HAP-1 (cell line): ENCODE measurements around the gene ANKH.

Experiments used
- DNase-seq, 2 experiments: peaks; one replicate each; pipeline ENCODE4 v3.0.0-alpha.2; 2016 to 2020; ENCODE audit warnings: low spot score in 2 of 2
- H3K27me3 ChIP-seq: fragments of 250-450 bp; sonication (Bioruptor Pico); 2 replicates; pipeline ENCODE4 v1.5.1; 2020; ENCODE audit warnings: low read depth, mild to moderate bottlenecking, moderate library complexity
- H3K36me3 ChIP-seq: fragments of 250-450 bp; sonication (Bioruptor Pico); replicated peaks from 2 replicates; pipeline ENCODE4 v1.5.1; 2020; ENCODE audit warnings: mild to moderate bottlenecking
- H3K4me1 ChIP-seq: fragments of 250-450 bp; sonication (Bioruptor Pico); 2 replicates; pipeline ENCODE4 v1.5.1; 2020; ENCODE audit warnings: mild to moderate bottlenecking
- H3K4me3 ChIP-seq: fragments of 250-450 bp; sonication (Bioruptor Pico); 2 replicates; pipeline ENCODE4 v1.5.1; 2020; ENCODE audit warnings: mild to moderate bottlenecking, moderate library complexity
- H3K9me3 ChIP-seq: fragments of 250-450 bp; sonication (Bioruptor Pico); 2 replicates; pipeline ENCODE4 v1.5.1; 2020; ENCODE audit warnings: mild to moderate bottlenecking, moderate library complexity
- in situ Hi-C: fragments of 300-500 bp; cut with MboI; formaldehyde crosslinking; loops from 3 replicates; pipeline ENCODE4 v1.14.3; 2020; ENCODE audit warnings: low sequenced_read_pairs, inconsistent platforms, mixed read lengths

ANKH gene

GRCh38 chr5:14756478-14756877 lies 115.1 kb downstream of the ANKH start:
- Histone ChIP-seq H3K27me3 (no peaks in the 10 kb centered on the region), H3K36me3 (no peaks in the 10 kb centered on the region), H3K9me3 (no peaks in the 10 kb centered on the region), H3K4me1 (no peaks in the 10 kb centered on the region), H3K4me3 (no peak overlapping the region)
- no peak for DNase-seq
- in situ Hi-C loops: no loop called here

GRCh38 chr5:14753947-14754346 lies 117.6 kb downstream of the ANKH start:
- Histone ChIP-seq H3K9me3 (no peaks in the 10 kb centered on the region), H3K4me3 (no peak overlapping the region), H3K27me3 (no peaks in the 10 kb centered on the region), H3K36me3 (no peaks in the 10 kb centered on the region), H3K4me1 (no peaks in the 10 kb centered on the region)
- in situ Hi-C loops: no loop called here
- DNase-seq: no peak

DNA sequence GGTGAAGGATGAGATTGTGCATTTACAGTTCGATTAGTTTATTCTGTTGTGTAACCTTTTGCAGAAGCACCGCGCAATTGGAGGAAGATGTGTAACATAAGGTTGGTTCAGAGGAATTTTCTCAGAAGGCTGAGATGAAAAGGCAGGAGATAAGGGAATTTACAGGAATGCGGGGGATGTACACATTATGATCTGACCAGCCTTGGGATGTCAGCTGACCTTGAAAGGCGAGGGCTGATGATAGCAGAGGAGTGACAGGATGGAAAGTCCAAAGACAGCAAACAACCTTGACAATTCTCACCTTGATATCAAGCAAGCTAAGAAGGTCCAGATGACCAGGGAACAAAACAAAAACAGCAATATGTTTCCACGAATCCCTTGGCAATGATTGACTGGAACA lies 118.3 kb downstream of the ANKH start:
- H3K36me3 ChIP-seq: no peaks in the 10 kb centered on the region
- H3K4me1 ChIP-seq: no peaks in the 10 kb centered on the region
- H3K4me3 ChIP-seq: no peak overlapping the region
- in situ Hi-C loops: no loop called here
- no peak for DNase-seq
- H3K27me3 ChIP-seq: no peaks in the 10 kb centered on the region
- H3K9me3 ChIP-seq: no peaks in the 10 kb centered on the region

DNA sequence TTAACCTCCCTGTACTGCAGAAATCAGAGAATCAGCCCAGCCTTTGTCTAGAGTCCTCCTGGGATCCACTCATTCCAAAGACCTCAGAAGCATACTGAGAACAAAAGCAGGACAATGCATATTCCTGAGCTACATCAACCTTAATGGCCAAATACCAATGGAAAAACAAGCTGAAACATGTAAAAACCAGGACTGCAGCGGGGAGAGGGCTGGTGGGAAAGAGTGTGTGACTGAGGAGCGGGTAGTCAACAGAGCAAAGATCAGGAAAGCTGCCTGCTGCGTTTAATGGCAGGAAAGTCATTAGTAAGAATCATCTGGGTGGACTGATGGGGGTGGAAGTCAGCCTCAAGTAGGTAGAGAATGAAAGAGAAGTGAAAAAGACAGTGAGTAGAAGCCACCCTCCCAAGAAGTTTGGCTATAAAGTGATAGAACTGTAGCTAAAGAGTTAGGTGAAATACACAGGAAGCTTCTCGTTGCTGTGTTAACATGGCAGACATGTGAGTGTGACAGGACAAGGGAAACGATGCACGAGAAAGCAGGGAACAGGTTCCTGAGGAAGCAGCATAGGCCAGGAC lies 119.0 kb downstream of the ANKH start:
- Histone ChIP-seq H3K36me3 (no peaks in the 10 kb centered on the region), H3K9me3 (no peaks in the 10 kb centered on the region), H3K4me3 (no peak overlapping the region), H3K27me3 (no peaks in the 10 kb centered on the region), H3K4me1 (no peaks in the 10 kb centered on the region)
- no peak for DNase-seq
- in situ Hi-C loops: no loop called here

GRCh38 chr5:14750712-14751111 lies 120.9 kb downstream of the ANKH start:
- in situ Hi-C loops: no loop called here
- no peaks in the 10 kb centered on the region for H3K36me3 ChIP-seq
- no peak overlapping the region for H3K4me3 ChIP-seq
- no peaks in the 10 kb centered on the region for H3K9me3 ChIP-seq
- DNase-seq: no peak
- H3K4me1 ChIP-seq: no peaks in the 10 kb centered on the region
- H3K27me3 ChIP-seq: no peaks in the 10 kb centered on the region

DNA sequence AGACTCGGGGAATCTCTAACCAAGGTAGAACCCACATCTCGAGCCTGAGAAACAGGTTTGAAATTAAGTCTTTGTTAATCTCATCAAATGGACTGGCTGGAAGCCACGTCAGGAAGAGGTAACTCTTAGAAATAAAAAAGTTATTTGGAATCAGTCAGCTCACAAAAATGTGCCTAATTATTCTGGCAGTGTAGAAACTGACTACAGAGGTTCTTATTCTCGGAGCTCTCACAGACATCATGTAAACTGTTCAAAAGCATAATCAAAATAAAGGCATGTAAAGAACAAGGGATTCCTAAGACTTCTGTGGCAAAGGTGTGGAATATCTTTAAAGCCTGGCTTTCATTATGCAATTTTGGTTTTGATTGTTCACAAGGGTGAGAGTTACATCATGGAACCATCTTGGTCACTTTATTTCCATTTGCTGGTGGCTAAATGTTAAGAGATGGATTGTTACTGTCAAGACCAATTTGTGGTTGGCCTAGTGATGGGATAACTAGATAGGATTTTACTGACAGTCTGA lies 121.9 kb downstream of the ANKH start:
- Histone ChIP-seq H3K36me3 (no peaks in the 10 kb centered on the region), H3K27me3 (no peaks in the 10 kb centered on the region), H3K4me1 (no peaks in the 10 kb centered on the region), H3K4me3 (no peak overlapping the region), H3K9me3 (no peaks in the 10 kb centered on the region)
- DNase-seq: no peak
- in situ Hi-C loops: no loop called here

DNA sequence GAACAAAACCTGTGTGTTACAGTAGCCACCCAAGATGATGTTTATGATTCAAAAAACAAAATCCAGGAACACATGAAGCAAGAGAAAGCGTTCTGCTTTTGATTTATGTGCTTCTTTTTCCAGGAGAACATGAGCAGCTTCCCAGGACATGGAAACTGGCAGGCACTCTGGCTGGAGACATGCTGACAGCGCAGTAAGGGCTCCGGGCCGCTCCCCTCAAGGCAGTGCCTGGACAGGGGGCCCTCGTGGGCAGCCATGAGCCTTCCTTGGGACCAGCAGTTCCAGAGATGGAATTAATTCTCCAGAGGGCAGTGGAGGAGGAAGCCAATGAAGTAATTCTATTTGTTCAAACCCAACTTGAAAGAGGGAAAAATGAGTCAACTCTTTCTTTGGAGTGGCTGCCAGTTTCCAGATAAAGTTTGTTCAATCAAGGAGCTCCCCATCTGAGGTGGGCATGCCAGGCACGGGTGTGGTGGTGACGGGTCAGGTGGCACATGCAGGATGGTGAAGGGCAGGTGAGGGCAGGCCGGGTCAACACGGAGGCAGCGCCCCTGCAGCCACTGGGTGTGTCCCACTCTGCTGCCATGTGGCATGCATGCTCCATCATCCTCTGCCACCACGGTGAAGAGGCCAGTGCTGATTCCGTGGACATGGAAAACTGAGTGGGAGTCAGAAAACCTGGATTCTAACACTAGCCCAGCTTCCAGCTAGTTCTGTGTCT lies 123.2 kb downstream of the ANKH start:
- in situ Hi-C loops: no loop called here

GRCh38 chr5:14745753-14746152 lies 125.8 kb downstream of the ANKH start:
- peaks cover 27% of the 10 kb centered on the region for H3K4me1 ChIP-seq
- DNase-seq: no peak
- H3K9me3 ChIP-seq: no peaks in the 10 kb centered on the region
- no peaks in the 10 kb centered on the region for H3K27me3 ChIP-seq
- H3K36me3 ChIP-seq: no peaks in the 10 kb centered on the region
- no peak overlapping the region for H3K4me3 ChIP-seq
- in situ Hi-C loops: no loop called here

More for the DNA sequence above, 123.2 kb downstream of the ANKH start:
- H3K36me3 ChIP-seq: no peaks in the 10 kb centered on the region
- H3K4me3 ChIP-seq: no peak overlapping the region
- DNase-seq: no peak
- H3K27me3 ChIP-seq: no peaks in the 10 kb centered on the region
- H3K9me3 ChIP-seq: no peaks in the 10 kb centered on the region
- peaks cover 8% of the 10 kb centered on the region for H3K4me1 ChIP-seq

GRCh38 chr5:14745188-14745563 lies 126.4 kb downstream of the ANKH start:
- peaks cover 27% of the 10 kb centered on the region for H3K4me1 ChIP-seq
- no peaks in the 10 kb centered on the region for H3K27me3 ChIP-seq
- no peaks in the 10 kb centered on the region for H3K36me3 ChIP-seq
- no peak for DNase-seq
- in situ Hi-C loops: no loop called here
- no peak overlapping the region for H3K4me3 ChIP-seq
- no peaks in the 10 kb centered on the region for H3K9me3 ChIP-seq

- in situ Hi-C loops: no loop called here
- Histone ChIP-seq H3K36me3 (no peaks in the 10 kb centered on the region), H3K27me3 (no peaks in the 10 kb centered on the region), H3K4me1 (peaks cover 27% of the 10 kb centered on the region), H3K9me3 (no peaks in the 10 kb centered on the region), H3K4me3 (no peak overlapping the region)
- DNase-seq: no peak
Observed at GRCh38 chr5:14744296-14745187, 127.0 kb downstream of the ANKH start.

DNA sequence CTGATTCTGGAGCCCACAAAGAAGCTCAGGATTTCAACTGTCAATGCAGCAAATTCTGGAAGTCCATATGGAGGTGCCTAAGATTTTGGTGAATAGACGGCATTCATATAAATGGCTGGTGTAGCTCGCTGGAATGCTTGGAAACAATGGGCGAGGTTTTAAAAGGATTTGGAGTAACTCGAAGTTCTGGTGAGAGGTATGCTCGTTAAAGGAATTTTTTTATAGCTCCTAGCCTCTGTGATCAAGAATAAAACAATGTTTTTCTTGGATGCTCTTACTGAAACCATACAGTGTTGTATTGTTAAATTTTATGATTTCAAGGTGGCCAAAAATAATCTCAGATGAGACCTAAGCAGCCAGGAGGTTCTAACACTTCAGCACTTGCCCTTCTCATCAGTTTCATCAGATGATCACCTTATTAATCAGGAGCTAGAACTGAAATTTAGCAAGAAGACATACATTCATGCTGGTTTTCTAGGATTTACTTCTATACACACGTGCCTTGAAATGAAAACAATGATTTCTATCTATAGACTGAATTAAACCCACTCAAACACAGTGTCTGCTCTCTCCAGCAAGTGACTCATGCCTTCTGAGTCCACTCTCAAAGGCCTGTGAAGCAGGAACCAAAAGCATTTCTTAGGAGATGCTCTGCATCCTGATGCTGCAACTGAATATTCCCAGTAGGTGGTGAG lies 127.8 kb downstream of the ANKH start:
- peaks cover 27% of the 10 kb centered on the region for H3K4me1 ChIP-seq
- peak; percentile 63 to 87 for DNase-seq
- H3K27me3 ChIP-seq: no peaks in the 10 kb centered on the region
- H3K9me3 ChIP-seq: no peaks in the 10 kb centered on the region
- no peaks in the 10 kb centered on the region for H3K36me3 ChIP-seq
- in situ Hi-C loops: no loop called here
- H3K4me3 ChIP-seq: no peak overlapping the region

DNA sequence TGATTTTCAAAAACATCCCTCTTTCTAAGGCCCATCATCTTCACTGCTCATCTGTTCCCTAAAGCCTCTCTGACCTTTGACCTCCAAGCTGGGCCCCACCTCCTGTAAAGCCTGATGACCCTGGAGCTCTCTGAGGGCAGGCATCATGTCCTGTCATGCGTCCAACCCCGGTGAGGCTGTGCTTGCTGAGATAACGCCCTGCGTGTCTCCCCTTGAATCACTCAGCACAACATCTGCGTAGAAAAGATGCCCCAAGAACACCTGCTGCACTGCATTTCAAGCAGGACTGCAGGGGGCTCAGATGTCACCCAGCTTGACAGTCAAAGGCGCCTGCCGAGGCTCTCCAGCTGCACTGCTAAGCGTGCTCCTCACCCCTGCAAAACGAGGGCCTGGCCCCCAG lies 129.1 kb downstream of the ANKH start:
- no peak overlapping the region for H3K4me3 ChIP-seq
- DNase-seq: no peak
- in situ Hi-C loops: no loop called here
- no peaks in the 10 kb centered on the region for H3K27me3 ChIP-seq
- no peaks in the 10 kb centered on the region for H3K9me3 ChIP-seq
- H3K4me1 ChIP-seq: peaks cover 27% of the 10 kb centered on the region
- H3K36me3 ChIP-seq: no peaks in the 10 kb centered on the region

DNA sequence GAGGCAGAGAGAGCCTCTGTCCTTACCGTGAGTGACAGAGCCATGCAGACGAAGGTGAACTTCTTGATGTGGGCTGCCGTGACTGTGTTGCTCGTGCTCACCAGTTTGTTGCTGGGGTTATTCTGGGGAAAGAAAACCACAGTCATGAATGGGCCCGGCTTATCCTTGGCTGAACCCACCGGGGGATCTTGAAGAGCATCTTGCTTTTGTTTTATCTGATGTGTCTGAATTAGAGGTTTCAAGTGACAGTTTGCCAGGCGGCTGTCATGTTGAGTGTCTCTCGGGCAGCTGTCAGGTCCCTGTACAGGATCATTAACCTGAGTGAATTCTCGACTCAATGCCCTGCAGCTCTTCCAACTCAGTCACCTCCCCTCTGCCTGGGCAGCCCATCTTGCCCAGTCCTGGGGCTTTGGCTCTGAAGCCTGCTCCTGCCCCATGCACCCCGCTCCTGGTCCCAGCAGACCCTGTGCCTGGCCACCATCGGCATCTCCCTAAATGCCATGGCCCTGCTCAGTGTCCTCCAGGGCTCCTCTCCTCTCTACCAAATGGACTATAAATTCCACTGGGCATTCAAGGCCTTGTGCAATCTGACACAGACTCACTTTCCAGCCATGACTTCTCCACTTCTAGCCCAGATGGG lies 129.7 kb downstream of the ANKH start:
- Histone ChIP-seq H3K27me3 (no peaks in the 10 kb centered on the region), H3K4me1 (peaks cover 27% of the 10 kb centered on the region), H3K36me3 (no peaks in the 10 kb centered on the region), H3K4me3 (no peak overlapping the region), H3K9me3 (no peaks in the 10 kb centered on the region)
- in situ Hi-C loops: no loop called here
- DNase-seq: no peak
